ENCODE data around the gene POLR2F.

The POLR2F gene

DNA sequence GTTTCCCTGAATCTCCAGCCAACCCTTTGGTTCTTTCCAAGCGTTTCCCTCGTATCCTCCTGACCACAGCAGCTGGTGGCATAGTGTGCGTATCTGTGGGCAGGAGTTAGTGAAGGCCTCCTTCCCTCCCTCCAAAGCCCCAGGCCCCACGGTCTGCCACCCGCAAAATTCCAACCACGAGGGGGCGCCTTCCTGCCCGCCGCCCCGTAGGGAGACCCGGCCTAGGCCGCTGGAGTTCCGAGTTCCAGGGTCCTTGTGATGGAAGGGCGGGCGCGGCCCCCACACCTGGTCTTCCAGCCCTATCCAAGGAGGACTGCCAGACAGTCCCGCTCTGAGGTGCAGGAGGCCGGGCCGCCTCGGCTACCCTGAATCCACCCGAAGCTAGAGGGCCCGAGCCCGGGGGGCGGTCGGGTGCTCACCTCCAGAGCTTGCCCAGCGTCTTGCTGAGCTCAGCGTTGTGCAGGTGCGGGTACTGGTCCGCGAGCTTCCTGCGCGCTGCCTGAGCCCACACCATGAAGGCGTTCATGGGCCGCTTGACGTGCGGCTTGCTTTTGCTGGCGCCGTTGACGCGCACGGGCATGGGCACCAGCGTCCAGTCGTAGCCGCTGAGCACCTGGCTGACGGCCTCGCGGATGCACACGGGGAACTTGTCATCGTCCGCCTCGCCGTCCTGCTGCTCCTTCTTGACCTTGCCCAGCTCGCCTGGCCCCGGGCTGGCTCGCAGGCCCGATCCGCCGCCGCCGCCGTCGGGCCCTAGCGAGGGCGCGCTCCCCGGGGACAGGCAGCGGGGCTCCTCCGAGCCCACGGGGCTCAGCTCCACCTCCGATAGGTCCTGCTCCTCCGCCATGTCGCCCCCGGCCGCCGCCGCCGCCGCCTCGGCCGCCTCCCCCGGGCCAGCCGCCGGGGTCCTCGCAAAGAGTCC lies 29.7 kb downstream of the POLR2F start:
- DNase-seq: no peak

DNA sequence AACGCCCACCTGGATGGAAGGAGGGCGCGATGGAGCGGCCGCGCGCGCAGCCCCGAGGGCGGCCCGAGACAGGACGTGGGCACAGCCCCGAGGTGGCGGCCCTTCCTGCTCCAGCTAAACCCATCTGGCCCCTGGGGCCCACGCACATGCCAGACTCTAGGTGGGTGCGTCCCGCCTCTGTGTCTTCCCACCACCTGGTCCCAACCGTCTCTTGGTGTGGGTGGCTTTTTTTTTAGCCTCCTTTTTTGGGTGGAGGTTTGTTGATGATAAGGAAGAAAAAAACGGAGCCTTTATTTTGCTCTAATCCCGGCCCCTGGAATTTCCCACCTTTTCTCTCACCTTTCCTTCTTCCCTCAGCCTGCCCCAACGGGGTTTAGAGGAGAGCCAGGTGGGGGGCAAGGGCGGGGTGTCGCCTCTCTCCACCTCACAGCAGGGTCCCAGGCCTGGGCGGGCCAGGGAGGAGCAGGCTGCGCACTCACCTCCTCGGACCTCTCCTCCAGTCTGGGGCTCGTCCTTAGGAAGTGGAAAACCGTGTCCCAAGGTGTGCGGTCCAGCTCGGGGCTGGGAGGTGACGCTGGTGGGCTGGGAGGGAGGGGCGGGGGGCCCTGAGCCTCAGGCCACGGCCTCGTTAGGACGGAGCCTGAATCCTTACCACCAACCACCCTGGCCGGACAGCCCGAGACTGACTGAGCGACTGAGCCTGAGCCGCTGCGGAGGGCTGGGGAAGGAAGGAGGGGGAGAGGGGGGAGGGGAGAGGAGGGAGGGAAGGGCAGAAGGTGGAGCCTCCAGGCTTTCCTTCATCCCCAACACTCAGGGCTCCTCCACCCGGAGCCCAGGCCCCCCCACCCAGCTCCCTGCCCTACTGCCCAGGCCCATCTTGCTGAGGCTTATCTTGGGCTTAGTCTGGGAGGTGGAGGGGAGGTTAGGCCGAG lies 30.6 kb downstream of the POLR2F start, which contains the start of gene SOX10:
SOX10 (minus strand) TSS at position 696 of the 932 bp plus-strand sequence. CDS start 771 bp downstream, outside the sequence.
- DNase-seq: no peak

DNA sequence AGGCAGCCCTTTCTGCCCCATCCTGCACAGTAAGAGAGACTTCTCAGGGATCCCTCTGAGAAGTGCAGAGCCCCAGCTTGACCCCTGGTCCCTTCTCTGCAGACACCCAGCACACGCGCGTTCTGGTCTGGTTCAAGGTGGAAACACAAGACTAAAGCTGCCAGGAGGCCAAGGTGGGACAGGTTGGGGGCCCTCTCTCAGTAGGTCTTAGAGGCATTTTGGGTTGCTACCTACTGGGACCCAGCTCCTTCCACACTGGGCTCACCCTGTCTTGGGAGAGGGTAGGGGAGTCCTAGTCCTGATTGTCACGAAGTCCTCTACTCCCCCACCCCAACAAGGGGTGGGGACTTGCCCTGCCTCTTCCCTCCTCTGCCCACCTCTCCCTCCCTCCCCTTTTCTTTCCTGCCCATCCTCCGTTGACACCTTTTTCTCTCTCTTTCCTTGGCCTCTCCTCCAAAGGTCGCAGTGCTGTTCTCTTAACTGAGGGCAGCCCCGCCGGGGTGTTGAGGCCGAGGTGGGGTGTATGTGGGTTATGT lies 31.6 kb downstream of the POLR2F start:
- no peak for DNase-seq

DNA sequence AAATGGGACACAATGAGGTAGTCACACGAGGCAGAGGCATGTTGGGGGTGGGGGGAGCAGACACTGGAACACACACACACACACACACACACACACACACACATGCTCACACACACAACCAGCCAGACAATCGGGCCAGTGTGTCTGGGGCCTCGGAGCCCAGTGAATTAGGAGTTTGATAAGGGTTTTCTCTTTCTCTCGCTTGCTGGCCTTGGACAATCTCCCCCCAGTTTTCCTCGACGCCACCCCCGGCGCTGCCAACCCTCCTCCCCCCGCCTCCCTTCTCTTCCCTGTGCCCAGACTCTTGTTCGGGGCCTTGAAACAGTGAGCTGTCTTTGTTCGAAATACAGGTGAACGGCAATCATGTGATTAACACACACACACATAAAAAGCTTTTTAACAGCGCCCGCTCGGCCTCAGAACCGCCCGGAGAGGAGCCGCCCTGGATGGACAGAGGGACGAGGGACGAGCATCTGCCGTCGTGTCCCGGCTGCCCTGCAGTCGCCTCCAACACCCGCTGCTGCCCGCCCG lies 32.3 kb downstream of the POLR2F start:
- DNase-seq: no peak

DNA sequence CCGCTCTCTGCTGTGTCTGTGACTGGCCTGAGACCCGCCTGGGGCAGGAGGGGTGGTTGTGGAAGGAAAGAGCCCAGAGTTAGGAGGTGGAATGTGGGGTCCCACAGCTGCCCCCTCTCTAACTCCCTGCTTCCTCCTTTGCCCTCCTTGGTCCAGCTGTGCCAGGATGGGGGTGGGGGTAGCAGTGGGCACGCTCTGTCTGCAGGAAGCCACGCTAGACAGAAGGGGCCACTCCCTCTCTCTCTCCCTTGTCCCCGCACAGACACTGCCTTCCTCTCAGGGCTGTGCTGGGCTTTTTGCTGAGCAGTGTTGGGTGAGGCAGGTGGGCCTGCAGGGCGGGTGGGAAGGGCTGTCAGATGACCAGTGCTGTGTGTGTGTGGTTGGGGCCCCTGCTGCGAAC lies 32.9 kb downstream of the POLR2F start:
- DNase-seq: no peak

DNA sequence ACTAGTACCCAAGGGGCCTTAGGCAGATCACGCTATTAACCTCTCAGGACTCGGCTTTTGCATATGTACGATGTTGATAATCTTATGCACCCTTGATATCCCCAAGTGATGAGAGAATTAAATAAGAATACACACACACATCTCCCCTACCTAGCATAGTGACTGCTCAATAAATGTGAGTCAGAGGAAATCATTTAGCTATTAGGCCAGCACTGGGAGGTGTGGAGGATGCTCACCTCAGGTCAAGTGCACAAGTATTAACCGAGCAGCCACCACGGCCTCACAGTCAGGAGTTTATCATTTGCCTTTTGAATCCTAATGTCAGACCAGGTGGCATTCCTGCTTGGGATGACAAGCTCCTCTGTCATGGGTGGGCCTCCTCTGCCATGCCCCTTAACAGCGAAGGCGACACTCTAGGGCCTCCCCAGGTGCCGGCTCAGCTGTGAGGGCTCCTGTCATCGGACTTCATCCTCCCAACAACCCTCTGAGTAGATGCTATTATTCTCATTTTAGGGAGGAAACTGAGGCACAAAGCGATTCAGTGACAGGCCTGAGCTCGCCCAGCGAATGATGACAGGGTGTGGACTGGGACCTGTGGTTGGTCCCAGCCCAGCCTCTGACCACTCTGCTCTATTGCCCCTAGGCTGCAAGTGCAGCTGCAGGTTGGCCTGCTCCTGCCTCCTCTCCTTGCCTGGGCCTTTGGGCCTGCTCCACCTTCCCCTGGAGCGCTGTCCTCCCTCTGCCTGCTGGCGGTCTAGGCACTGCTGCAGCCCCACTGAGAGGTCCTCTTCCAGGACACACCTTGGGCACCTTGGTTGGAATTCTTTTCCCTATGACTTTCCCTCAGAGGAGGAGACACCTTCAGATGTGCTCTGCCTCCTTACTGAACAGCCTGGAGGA lies 35.9 kb downstream of the POLR2F start:
- no peak for DNase-seq

DNA sequence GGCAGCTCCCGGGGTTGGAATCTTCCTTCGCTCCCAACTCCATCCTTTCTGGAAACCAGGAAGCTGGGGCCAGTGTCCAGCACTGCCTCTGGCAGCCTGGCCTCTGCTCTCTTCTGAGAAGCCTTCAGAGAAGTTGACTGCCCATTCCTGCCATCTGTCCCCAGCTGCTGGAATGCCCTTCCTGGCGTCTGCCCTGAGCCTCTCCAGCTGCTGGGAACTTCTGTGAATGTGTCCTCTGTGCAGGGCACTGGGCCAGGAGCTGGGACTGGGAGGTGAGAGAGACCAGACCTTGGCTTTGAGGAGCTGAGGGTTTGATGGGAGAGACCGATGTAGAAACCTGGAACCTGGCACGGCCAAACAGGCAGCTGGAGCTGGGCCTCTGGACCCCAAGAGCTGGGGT lies 36.8 kb downstream of the POLR2F start:
- DNase-seq: no peak

DNA sequence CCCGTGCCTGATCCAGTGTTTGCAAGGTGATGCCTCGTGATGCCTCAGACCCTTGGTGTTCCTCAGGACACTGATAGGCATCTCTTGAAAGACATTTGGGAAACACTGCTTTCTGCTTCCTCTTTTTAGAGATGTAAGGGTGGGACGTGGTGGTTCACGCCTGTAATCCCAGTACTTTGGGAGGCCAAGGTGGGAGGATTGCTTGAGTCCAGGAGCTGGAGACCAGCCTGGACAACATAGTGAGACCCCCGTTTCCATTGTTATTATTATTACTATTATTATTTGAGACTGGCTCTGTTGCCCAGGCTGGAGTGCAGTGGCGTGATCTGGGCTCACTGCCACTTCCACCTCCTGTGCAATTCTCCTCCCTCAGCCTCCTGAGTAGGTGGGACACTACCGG lies 37.4 kb downstream of the POLR2F start:
- no peak for DNase-seq

DNA sequence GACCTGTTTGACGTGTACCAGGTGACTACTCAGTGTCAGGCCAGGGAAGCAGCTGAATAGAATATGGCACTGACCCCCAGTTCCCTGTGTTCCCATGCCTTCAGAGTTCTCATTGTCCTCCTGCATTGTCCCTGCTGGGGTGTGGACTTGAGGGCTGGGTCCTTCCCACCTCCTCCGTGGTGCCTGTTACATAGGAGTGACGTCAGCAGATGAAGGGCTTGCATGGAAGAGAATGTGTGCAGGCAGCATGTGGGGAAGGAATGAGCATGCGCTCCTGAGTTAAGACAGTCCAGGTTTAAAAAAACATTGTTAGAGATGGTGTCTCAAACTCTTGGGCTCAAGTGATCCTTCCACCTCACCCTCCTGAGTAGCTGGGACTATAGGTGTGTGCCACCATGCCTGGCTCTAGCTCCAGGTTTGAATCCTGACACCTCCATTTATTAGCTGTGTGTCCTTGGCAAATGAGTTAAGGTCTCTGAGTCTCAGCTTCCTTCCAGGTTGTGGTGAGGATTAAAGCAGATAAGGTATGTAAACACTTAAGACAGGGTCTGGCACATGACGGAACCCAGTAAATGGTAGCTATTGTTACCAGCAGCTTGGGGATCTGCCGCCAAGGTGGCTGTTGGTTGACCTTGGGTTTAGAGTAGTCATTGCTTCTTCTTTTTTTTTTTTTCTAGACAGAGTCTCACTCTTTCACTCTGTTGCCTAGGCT lies 38.4 kb downstream of the POLR2F start:
- DNase-seq: no peak

DNA sequence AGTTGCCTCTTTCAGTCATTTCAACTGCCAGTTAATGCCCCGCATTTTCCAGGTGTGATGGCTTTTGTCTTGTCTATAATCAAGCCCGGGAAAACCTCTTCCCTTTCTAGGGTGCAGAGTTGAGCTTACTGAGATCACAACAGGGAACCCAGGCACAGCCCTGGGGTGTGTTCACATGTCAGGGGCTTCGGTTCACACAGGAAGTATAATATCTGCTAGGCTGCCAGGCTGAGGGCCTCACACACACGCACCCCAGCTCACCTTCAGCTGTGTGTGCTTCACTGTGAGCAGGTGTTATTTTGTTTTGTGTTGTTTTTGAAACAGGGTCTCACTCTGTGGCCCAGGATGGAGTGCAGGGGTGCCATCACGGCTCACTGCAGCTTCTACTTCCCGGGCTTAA lies 40.5 kb downstream of the POLR2F start:
- DNase-seq: no peak

DNA sequence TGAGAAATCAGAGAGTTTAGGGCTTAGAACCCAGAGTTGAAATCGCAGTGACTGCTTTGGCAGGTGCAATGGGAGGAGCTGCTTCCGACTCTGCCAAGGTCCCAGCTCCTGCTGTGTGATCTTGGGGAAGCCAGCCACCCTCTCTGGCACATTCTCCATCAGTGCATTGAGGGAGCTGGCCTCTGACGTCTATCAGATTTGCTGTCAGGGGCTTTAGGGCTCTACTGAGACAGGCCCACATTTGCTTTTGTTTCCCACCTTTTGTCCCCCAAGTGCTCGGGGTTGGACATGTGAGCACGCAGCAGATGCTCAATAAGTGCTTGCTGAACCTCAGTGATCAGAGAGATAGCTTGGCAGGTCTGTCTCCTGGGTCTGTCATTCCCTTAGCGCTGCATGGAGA lies 41.5 kb downstream of the POLR2F start:
- no peak for DNase-seq

DNA sequence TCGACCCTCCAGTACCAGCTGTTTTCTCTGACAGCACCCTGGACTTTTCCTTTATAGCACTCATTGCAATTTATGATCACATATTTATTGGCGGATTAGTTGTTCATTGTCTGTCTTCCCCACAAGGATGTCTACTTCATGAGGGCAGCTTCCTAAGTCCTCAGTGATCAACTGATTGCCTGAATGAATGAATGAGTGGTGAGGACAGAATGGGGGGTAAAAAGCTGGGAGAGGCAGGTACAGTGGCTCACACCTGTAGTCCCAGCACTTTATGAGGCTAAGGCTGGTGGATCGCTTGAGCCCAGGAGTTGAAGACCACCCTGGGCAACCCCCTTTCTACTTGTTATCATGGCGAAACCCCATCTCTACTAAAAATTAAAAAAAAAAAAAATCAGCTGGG lies 42.0 kb downstream of the POLR2F start:
- DNase-seq: no peak

DNA sequence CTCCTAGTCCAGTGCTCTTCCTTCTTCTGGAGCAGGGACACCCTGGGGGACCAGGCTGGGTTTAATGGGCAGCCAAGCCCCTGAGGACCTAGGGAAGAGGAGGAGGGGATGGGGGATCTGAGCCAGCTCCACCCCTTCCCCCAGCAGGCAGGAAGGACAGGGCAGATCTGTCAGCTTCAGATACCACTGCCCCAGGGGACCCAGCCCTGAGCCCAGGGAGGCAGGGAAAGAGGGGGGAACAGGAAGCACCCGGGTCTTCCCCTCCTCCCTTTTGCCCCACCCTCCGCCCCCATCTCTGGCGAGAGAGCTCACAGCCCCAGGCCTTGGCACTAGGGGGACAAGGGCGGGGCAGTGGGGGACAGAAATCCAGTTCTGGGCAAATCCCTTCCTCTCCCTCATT lies 42.6 kb downstream of the POLR2F start:
- DNase-seq: no peak

DNA sequence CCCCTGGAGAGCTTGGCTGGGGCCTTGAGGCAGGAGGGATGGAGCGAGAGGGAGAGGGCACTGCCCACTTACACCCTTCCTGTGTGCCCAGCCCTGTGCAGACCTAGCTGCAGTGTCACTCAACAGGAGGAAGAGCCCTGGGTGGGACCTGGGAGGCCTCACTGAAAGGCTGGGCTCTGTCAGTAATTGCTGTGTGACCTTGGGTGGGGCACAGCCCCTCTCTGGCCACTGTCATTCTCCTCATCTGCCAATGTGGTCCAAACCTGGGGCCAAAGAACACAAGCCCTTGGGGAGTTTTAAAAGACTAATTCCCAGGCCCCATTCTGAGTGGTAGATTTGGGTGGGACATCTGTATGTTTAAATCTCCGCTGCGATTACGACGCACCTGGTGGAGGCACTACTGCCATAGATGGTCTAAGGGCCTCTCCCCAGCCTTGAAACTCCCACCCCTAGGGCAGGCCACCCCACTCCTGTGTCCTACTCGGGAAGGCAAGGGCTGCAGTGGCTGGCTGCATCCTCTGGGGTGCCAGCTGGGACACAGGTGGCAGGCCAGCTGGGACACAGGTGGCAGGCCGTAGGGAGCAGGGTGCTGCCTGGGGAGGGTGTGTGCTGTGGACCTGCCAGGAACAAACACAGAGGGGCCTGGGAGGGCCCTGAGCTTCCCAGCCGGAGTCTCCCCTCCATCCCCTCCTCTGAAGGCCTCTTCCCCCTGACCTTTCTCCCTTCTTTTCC lies 43.2 kb downstream of the POLR2F start:
- DNase-seq: no peak

DNA sequence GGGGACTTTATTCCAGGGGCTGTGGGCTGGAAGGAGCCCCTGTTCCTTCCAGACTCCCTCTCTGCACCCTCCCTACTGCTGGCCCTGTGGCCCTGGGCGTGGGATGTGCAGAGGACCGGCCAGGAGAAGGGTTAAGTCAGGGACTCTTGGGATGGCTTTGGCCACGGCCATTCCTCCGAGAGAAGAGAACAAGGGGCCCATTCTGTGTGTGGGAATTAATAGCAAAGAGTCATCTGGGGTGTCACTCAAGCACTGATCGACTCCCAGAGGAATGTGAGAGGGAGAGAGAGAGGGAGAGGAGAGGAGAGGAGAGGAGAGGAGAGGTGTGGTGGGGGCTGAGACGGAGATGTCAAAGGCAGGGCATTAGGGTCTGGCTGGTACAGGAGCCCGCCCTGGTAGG lies 45.0 kb downstream of the POLR2F start:
- no peak for DNase-seq

DNA sequence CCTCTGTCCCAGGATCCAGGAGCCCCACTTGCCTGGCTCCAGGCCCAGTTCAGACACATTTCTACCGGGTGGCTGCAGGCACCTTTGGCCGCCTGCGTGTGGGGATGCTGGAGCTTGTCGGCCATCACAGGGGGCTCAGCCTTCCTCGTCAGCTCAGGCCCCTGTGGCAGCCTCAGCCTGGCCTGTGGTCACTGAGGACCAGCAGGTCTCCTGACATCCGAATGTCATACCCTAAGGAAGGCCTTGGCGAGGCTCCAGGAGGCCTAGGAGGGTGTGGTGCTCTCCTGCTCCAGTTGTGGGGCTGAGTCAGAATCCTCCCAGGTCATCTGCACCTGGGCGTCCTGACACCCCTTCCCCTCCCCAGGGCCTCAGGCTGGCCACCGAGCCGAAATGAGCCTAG lies 45.7 kb downstream of the POLR2F start:
- DNase-seq: no peak

DNA sequence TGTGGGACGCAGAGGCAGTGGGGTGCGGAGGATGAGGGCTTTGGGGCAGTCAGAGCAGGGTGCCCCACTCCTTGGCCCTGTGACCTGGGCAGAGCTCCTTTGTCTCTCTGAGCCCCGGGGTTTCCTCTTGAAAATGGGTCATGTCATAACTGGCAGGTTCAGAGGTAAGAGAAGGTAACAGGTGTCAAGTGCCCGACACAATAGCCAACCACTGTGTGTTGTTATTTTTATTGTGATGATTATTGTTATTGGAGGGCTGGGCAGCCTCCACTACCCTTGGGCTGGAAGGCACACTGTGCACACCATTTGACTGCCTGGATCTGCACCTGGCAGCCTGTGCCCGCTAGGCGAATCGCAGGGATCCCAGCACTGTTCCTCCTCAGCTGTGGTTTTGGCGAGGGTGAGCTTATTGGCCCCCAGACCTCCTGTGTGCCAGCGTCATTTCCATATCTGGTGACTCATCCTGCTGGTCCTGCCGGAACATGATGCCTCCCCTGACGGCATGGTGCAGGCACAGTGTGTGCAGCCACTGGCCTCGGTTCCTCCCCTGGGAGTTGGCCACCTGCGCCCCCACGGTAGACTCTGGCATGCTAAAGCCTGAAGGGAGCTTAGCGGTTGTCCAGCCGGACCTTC lies 46.3 kb downstream of the POLR2F start:
- DNase-seq: no peak

DNA sequence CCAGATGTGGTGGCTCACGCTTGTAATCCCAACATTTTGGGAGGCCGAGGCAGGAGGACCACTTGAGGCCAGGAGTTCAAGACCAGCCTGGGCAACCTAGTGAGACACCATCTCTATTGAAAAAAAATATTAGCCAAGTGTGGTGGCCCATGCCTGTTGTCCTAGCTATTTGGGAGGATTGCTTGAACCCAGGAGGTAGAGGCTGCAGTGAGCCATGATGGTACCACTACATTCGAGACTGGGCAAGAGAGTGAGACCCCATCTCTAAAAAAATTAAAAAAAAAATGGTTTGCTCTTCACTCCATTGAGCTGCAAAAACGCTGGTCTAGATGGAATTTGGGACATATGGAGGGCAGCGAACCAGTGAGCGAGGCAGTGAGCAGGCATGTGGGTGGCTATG lies 52.4 kb downstream of the POLR2F start:
- DNase-seq: no peak

DNA sequence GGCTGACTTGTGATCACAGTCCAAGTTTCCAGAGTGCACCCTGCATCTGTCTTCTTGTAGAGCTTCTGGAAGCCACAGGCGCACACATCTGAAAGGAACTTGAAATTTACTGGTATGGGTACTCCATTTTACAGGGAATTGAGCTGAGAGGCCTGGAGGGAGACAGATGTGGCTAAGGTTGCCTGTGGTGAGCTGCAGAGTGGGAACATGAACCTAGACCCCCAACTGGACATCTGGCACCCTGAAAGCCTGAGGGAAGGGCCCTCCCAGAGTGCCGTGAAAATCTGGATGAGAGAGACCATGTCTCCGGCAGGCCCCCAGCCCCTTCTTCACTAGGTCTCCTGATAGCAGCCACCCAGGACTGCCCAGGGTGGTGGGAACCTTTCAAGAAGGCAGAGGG lies 53.4 kb downstream of the POLR2F start:
- DNase-seq: no peak

DNA sequence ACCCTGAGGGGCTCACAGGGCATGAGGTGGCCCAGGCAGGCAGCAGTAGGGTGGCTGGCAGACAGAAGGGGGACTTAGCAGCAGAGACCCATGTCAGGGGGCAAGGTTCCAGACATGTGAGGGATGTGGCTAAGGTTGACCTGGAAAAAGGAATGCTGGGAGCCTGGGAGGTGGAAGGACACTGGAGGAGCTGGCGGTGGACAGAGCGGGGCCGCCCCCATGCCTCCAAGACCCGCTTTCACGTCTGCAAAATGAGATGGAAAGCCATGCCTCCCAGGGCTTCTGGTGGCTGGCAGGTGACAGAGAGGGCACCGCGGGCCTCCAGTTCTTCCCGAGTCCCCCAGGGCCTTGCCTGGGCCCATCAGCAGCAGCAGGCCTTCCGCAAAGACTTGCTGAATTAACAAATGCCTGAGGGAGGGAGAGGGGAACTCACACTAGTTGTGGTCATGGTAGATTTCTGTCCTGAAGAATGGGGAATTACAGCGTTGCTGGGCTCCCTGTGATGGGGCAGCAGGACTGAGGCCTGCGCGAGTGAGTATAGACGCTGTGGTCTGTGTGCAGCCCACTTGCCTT lies 53.9 kb downstream of the POLR2F start:
- no peak for DNase-seq

All from stimulated activated naive CD4-positive, alpha-beta T cell (primary cell).